Skeletal muscle cell (primary cell): ENCODE results near the gene TBX15.
A peak's percentile ranks its signal among the peaks of the same experiment; 100 is the strongest.

Experiments
- DNase-seq: peaks from one replicate; pipeline ENCODE4 v3.0.0-alpha.2; 2010; ENCODE audit warnings: low read depth
- H3K4me3 ChIP-seq: 2 replicates; pipeline ENCODE4 v1.5.1; 2011; ENCODE audit warnings: low read depth, mild to moderate bottlenecking, control low read depth, low read length, moderate library complexity

The TBX15 gene

DNA sequence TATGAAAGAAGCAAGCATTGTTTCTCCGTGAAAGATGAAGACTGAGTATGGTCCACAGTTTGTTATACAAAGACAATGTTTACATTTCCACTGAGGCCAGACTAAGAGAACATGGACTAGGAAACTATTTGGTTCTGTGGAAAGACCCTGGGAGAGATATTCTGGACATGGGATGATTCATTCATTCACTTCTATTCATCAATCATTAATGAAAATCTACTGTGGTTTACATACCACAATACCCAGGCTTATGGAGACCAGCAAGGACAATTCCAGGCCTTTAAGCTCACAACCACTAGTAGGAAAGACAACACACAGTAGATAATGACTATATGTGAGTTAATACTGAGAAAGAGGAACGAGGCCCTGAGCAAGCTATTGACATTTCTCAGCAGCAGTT lies 125.4 kb downstream of the TBX15 start:
- DNase-seq: peak; percentile 16
- H3K4me3 ChIP-seq: no peak overlapping the region

DNA sequence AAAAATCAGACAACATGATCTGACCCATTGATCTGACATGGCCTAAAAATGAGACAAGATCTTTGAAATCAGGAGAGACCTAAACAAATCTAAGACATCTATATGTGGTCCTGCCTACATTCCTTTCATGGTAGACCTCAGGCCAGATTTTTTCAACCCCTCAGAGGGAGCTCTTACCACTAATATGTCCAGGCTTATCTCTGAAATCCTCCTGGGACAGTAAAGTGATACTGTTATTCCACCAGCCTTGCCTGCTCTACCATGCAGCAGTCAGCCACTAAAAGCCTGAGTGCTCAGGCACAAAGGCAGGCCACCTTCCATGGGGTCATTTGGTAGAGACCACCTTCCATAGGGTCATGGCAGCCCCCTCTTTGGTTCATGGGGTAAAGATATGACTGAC lies 126.9 kb downstream of the TBX15 start:
- H3K4me3 ChIP-seq: no peak overlapping the region
- DNase-seq: no peak

GRCh38 chr1:118859999-118860398 lies 128.1 kb downstream of the TBX15 start:
- DNase-seq: no peak

GRCh38 chr1:118846443-118846842 lies 141.7 kb downstream of the TBX15 start:
- no peak for DNase-seq
- no peak overlapping the region for H3K4me3 ChIP-seq

More at GRCh38 chr1:118859999-118860398, 128.1 kb downstream of the TBX15 start:
- H3K4me3 ChIP-seq: no peak overlapping the region

DNA sequence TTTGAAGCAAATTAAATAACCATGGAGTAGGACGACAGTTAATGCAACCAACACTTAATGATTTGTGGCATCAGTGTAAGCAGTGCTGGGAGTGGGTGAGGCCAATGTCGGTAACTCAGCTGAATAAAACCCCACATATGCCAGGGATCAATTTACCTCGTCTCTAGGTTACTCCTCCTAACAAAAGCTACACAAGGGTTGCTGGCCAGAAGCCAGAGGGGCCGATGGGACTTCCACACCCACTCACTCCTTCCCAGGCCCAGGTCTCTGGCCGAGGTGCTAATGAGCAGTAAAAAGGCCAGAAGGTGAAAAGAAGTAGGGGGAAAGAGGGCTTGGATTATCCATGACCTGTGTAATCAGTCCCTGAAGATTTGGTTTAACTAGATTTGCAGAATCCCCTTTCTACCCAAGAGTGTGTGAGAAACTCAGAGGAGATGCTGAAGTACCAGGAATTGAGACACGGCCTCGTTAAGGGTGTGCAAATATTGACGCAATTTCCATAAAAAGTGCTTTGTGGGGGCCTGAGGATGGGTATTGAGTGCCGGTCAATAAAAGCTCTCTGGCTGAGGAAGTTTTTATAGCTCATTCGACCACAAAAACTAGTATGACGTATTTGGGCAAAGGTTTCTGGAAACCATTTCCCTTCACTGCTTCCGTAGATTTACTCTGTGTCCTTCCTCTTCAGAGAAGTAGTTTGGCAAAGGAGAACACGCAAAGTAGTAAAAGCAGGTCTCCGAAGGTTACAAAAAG lies 145.5 kb downstream of the TBX15 start:
- DNase-seq: peak; percentile 16
- H3K4me3 ChIP-seq: no peak overlapping the region

DNA sequence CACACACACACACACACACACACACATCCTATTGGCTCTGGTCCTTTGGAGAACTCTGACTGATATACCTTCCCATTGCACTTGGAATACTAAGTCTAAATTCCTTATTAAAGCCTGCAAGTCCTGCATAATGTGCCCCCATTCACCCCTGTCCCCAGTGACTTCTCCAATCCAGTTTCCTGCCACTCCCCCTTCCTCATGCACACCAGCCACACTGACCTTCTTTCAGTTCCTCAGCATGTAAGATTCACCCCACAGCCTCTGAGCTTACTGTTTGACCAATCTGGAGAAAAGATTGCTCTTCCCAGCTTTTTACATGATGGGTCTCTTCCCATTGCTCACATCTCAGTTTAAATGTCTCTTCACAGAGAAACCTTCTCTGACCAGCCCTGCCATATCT lies 146.6 kb downstream of the TBX15 start:
- no peak overlapping the region for H3K4me3 ChIP-seq
- DNase-seq: no peak
